NCI-H1930 (cell line): ENCODE data around the gene ARHGAP22.

Experiments used
- DNase-seq, 2 experiments: peaks; one replicate each; lab custom pipeline; 2025; lab: John Stamatoyannopoulos, UW

Gene ARHGAP22

DNA sequence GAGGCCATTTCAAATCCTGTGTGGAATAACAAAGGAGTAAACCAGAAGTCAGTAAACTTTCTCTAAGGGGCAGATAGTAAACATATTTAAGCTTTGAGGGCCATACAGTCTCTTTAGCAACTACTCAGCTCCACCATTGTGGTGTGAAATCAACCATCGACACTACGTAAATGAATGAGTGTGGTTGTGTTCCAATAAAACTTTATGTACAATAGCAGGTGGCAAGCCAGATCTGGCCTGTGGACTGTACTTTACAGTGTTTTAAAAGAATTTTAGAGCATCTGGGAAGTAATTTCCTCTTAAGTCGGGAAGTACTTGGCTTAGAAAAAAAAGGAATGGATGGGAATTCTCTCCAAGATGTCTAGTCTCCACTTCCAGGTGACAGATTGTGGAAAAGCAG is 71.3 kb downstream of the ARHGAP22 start:
- DNase-seq, result no peak

DNA sequence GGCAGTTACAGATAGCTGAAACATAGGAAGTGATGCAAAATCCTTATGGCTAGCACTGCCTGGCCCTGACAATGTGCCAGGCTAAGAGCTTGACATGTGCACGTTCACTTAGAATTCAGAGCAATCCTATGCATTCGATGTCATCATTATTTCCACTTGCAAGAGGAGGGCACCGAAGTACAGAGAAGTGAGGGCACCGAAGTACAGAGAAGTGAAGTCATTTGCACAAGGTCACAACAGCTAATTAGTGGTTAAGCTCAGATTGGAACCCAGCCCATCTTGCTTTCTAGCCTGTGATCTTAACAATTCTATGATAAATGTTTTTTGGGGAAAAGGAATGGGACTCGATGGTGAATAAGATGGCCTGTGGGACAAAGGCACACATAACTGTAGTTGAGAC is 73.4 kb downstream of the ARHGAP22 start:
- no peak for DNase-seq

DNA sequence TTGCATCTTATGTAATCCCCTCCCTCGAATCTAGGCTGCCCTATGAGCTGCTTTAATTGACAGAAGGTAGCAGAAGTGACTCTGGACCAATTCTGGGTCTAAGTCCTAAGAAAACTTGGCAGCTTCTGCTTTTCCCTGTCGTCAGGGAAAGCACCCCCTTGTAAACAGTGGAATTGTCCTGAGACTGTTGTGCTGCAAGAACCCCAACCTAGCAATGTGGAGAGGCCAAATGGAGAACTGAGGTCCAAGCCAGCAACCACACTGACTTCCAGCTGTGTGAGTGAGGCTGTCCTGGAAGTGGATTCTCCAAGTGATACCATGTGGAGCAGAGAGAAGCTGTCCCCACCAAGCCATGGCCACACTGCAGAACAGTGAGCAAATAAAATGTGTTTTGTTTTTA is 75.5 kb downstream of the ARHGAP22 start:
- no peak for DNase-seq

- DNase-seq, result no peak
Measured at GRCh38 chr10:48527756-48528155, 77.1 kb downstream of the ARHGAP22 start.

GRCh38 chr10:48526846-48527505 is 77.9 kb downstream of the ARHGAP22 start:
- DNase-seq, result no peak

GRCh38 chr10:48526011-48526821 is 78.7 kb downstream of the ARHGAP22 start:
- DNase-seq, result no peak

GRCh38 chr10:48525113-48525512 is 79.8 kb downstream of the ARHGAP22 start:
- DNase-seq, result no peak

DNA sequence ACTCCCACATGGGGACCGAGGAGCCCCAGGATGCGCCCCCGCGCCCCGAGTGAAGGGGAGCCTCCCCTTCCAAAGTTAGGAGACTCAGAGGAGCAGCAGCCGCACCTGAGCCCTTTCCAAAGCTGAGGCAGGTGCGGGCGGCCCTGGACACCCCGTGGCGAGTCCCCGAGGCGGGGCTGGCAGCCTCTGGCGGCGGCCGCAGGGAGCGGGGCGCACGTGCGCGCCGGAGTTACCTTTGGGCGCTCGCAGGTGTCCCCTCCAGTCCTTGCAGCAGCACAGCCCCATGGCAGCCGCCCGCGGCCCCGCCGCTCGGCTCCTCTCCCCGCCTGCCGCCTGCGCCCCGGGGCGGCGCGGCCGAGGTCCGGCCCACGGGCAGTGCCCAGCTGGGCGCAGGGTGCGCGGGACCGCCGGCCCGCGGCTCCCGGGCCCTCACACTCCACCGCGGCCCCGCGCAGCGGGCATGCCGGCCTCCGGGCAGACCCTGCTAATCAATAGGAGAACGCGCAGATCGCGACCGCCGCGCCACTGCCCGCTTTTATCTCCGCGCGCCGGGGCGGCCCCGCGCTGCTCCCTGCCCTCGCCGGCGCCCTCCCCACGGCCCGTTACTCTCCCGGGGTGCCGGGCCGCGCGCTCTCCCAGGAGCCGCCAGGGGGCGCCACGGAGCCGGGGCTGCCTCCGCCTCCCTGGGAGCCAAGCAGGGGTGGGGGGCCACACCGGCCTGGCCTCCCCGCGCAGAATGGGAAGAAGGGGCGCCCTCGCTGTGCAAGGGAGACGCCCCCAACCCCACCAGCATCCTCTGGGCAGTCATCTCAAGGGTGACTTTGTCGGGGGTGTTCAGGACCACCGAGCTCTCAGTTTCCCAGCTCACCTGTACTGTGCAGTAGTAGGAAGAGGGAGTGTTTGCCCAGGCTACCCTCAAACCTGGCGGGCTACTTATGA is 80.8 kb downstream of the ARHGAP22 start:
- no peak for DNase-seq

DNA sequence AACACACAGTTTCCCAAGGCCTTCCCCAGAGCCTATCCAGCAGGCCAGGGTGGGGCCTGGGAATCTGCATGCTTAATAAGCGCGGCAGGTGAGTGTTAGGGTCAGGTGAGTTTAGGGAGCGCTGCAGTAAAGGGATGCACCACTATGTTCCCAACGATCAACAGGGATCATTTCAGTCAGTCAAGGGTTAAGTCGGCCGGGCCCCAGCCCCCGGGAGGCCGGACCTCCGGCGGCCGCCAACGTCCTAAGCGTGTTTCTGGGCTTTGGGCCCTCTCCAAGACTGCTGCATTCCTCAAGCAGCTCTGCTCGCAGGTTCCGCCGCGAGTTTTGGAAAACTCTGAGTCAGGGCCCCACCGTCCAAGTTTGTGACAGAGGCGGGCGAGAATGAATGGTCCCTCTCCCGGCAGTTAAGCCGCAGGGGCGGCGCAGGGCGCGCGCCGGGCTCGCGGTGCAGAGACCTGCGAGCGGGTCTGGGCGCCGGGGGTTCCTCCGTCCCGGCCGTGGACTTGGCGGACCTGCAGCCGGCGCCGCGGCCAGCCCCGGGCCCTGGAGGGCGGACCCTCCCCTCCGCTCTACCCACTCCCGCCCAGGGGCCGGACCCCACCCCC is 81.6 kb downstream of the ARHGAP22 start:
- DNase-seq, result no peak

DNA sequence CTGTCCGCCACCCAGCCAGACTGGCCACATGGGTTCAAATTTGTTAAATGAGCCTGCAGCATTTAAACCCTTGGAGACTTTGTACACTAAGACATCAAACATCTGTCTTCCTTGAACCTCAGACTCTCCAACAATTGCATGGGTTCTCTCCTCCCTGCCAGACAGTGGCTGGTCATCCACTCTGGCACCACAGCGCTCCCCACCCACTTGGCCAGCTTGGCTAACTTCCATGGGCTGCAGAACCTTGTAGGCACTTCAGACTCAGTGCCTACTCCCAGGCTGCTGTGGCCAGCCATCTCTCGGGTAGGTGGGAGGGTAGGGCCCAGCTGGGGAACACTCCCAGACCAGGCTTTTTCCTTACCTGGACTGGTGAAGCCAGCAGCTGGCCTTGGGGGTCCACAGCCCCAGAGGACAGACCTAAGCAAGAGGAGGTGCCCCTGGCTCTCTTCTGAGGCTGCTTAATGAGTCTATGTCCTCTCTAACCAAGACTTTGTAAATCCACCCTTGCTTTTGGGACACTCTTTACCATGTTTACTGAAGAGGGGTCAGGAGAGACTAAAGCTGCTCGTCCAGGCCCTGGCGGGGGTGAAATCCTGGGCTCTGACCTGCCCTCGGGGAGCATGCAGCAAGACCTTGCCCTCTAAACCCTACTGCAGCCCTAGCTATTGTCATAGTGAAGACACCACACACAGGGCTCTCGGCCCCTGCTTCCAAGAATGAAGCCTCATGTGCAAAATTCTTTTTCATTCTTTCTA is 82.7 kb downstream of the ARHGAP22 start:
- DNase-seq, result no peak

GRCh38 chr10:48520594-48520993 is 84.3 kb downstream of the ARHGAP22 start:
- DNase-seq, result no peak

GRCh38 chr10:48520184-48520506 is 84.7 kb downstream of the ARHGAP22 start:
- no peak for DNase-seq

DNA sequence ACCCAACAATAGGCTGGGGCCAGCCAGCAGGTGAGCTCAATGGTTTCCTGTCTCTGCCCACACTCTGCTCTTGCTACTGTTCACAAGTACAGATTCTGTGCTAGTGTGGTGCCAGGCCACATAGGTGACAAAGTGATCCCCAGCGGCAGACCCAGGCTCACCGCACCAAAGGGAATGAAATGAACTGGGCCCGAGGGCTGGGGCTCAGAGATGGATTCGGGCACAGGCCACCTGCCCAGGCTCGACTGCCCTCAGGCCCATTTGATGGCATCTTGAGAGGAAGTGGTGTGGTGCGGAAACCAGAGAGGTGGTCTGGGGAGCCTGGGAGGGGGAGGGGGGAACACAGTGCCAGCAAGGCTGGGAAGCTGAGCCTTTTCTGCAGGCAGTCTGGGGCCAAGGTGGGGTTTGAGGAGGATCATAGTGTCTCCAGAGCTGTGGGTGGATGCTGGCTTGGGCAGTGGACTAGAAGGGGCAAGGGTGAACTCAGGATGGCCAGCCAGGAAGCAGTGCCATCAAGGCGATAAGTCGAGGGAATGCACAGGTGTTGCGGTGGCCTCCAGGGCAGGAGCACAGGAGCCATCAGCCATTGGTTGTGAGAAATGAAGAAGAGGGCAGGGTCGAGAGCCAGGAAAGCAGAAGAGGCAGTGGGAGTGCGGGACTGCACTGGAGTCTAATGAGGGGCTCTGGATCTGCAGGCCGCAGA is 85.2 kb downstream of the ARHGAP22 start:
- no peak for DNase-seq

- no peak for DNase-seq
Measured at GRCh38 chr10:48518986-48519385, 85.9 kb downstream of the ARHGAP22 start.

- no peak for DNase-seq
Measured at GRCh38 chr10:48517911-48518811, 86.7 kb downstream of the ARHGAP22 start.

GRCh38 chr10:48517482-48517881 is 87.4 kb downstream of the ARHGAP22 start:
- DNase-seq, result no peak

GRCh38 chr10:48516911-48517310 is 88.0 kb downstream of the ARHGAP22 start:
- no peak for DNase-seq

GRCh38 chr10:48514916-48515315 is 90.0 kb downstream of the ARHGAP22 start:
- DNase-seq, result no peak

DNA sequence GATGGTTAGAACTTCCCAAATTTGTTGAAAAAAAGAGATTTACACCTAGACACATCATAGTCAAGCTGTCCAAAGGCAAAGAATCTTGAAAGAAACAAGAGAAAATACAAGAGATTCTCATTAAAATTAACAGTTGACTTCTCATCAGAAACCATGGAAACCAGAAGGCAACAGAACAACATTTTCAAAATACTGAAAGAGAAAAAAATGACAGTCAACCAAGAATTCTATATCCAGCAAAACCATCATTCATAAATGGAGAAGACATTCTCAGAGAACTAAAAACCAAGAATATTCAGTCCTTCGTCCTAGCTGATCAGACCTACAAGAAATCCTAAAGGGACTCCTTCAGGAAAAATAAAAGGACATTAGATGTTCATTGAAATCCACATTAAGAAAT is 90.6 kb downstream of the ARHGAP22 start:
- DNase-seq, result no peak

DNA sequence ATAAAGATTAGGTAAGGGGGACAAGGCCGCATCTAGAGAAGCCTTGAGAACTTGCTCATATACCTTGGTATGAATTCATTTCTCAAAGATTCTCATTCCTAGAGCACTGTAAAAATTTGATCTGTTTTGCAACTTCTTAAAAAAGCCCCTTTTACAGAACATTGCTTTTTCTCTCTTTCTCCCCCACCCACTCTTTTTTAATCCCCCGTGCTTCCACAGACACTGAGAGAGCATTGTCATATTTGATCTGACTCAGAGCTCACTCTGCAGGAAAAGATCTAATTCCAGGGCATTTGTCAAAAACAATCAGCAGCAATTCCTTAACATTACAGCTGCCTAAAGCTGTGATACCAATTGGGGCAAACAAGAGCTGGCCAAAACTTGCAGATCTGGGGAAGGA is 92.0 kb downstream of the ARHGAP22 start:
- no peak for DNase-seq
